CD4-positive, alpha-beta T cell (primary cell): ENCODE results near the gene ADAMTSL1. TPM values are rescaled to one million over a fixed set of nuclear protein-coding genes. Genes with fewer than 3 reads are reported as not detected.

Source experiments
- ATAC-seq: fragments of 200-7000 bp; cut with Tn5 transposase; one replicate; pipeline ENCODE4 v1.10.0; 2022; ENCODE audit warnings: mild to moderate bottlenecking; ENCODE audit not compliant: poor library complexity
- CTCF ChIA-PET: fragments of 350-600 bp; sonication (Branson Sonifier 250); formaldehyde crosslinking; loops from one replicate; lab custom pipeline; 2021; ENCODE audit warnings: antibody characterized with exemption, inconsistent platforms; lab: Charles Lee
- POLR2A ChIA-PET: fragments of 350-600 bp; sonication (Branson Sonifier 250); formaldehyde crosslinking; loops from one replicate; lab custom pipeline; 2021; ENCODE audit warnings: antibody characterized with exemption, inconsistent platforms; lab: Charles Lee
- DNase-seq, 14 experiments: peaks; one replicate each; pipeline ENCODE4 v3.0.0-alpha.2; 2013 to 2020; ENCODE audit warnings: mixed read lengths in 2 of 14
- H3K27ac ChIP-seq, 2 donors: one replicate each; pipeline versions ENCODE4 v1.5.1 to v1.7.0; 2013; ENCODE audit warnings: low read length in 2 of 2, low read depth in 1 of 2, mild to moderate bottlenecking in 1 of 2
- H3K27me3 ChIP-seq, 2 experiments: 1 replicate in 1 of 2; 2 replicates in 1 of 2; pipeline versions ENCODE4 v1.6.1 to v1.7.0; 2013; ENCODE audit warnings: low read length in 2 of 2, control low read depth in 1 of 2, mild to moderate bottlenecking in 1 of 2, moderate library complexity in 1 of 2; ENCODE audit not compliant: insufficient read depth in 2 of 2, control insufficient read depth in 1 of 2
- H3K36me3 ChIP-seq: one replicate; pipeline ENCODE4 v1.6.1; 2013; ENCODE audit warnings: low read length, control low read depth; ENCODE audit not compliant: insufficient read depth
- H3K4me1 ChIP-seq: one replicate; pipeline ENCODE4 v1.6.1; 2013; ENCODE audit warnings: low read length, control low read depth; ENCODE audit not compliant: insufficient read depth
- H3K4me3 ChIP-seq: one replicate; pipeline ENCODE4 v1.5.1; 2013; ENCODE audit warnings: mild to moderate bottlenecking, low read length, moderate library complexity
- H3K9me3 ChIP-seq, 2 experiments: 1 replicate in 1 of 2; 2 replicates in 1 of 2; pipeline versions ENCODE4 v1.6.1 to v1.7.0; 2013; ENCODE audit warnings: low read length in 2 of 2, mild to moderate bottlenecking in 2 of 2, control low read depth in 1 of 2, moderate library complexity in 1 of 2; ENCODE audit not compliant: control insufficient read depth in 1 of 2, insufficient read depth in 1 of 2
- H3K27ac Mint-ChIP-seq: one replicate; pipeline ENCODE4 v1.8.0; 2020; ENCODE audit warnings: mixed read lengths
- H3K27me3 Mint-ChIP-seq: one replicate; pipeline ENCODE4 v1.8.0; 2021; ENCODE audit warnings: mixed read lengths
- H3K36me3 Mint-ChIP-seq: one replicate; pipeline ENCODE4 v1.8.0; 2021; ENCODE audit warnings: low read depth, mixed read lengths
- H3K4me1 Mint-ChIP-seq: one replicate; pipeline ENCODE4 v1.8.0; 2021; ENCODE audit warnings: low read depth, mixed read lengths
- H3K4me3 Mint-ChIP-seq: one replicate; pipeline ENCODE4 v1.8.0; 2020; ENCODE audit warnings: mild to moderate bottlenecking, mixed read lengths
- H3K9me3 Mint-ChIP-seq: one replicate; pipeline ENCODE4 v1.8.0; 2020; ENCODE audit warnings: mixed read lengths
- intact Hi-C, 2 experiments: fragments of 100-400 bp; cut with DNase I in 1 of 2; cut with micrococcal nuclease in 1 of 2; formaldehyde crosslinking; loops; one replicate each; pipeline versions ENCODE4 v1.15.1 to v1.9.0; 2023 to 2025; cut with DNase I, micrococcal nuclease
- total RNA-seq, 174 experiments: library from RNA in 2 of 174; stranded (reverse) in 2 of 174; gene quantifications; one replicate each; pipeline ENCODE4 v1.2.3 and lab custom pipeline; 2021 to 2026
- TF ChIP-seq, protein P1 (sequence below): fragments of 200-600 bp; IDR thresholded peaks from one replicate; pipeline ENCODE4 v1.8.0; 2022; ENCODE audit warnings: antibody characterized with exemption, mild to moderate bottlenecking

The ADAMTSL1 gene
- total RNA-seq, 2 experiments from 2014 or later: not detected

DNA sequence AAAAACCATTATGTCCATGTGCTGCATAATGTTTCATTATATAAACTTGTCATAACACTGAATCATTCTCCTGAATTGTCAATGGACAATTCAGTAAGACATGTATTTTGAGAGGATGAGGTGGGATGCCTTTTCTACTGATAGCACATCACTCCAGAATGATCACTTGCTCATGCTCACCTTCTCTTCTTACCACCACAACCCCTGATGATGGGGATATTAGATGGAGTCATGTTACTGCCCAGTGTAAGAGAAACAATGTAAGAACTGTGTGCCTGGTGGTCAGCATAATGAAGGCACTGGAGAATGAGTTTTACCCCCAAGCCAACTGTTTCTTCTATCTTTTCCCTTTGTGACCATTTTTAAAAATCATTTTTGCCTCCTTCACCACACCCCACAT lies 198.8 kb downstream of the ADAMTSL1 start:
- no peak overlapping the region for H3K27ac Mint-ChIP-seq
- no peaks in the 10 kb centered on the region for H3K9me3 ChIP-seq
- H3K27ac ChIP-seq: no peak overlapping the region
- H3K36me3 Mint-ChIP-seq: no peaks in the 10 kb centered on the region
- CTCF ChIA-PET: no interaction called here
- TF ChIP-seq, protein P1, sequence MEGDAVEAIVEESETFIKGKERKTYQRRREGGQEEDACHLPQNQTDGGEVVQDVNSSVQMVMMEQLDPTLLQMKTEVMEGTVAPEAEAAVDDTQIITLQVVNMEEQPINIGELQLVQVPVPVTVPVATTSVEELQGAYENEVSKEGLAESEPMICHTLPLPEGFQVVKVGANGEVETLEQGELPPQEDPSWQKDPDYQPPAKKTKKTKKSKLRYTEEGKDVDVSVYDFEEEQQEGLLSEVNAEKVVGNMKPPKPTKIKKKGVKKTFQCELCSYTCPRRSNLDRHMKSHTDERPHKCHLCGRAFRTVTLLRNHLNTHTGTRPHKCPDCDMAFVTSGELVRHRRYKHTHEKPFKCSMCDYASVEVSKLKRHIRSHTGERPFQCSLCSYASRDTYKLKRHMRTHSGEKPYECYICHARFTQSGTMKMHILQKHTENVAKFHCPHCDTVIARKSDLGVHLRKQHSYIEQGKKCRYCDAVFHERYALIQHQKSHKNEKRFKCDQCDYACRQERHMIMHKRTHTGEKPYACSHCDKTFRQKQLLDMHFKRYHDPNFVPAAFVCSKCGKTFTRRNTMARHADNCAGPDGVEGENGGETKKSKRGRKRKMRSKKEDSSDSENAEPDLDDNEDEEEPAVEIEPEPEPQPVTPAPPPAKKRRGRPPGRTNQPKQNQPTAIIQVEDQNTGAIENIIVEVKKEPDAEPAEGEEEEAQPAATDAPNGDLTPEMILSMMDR: no peak
- intact Hi-C loops: loop anchor here in 1 of 2 experiments (10.0 kb wide), 1 partner anchor 58 kb away; no protein-coding TSS in a partner anchor
- H3K36me3 ChIP-seq: no peaks in the 10 kb centered on the region
- POLR2A ChIA-PET: no interaction called here
- H3K9me3 Mint-ChIP-seq: no peaks in the 10 kb centered on the region
- no peaks in the 10 kb centered on the region for H3K4me1 ChIP-seq
- no peak for ATAC-seq
- H3K4me3 ChIP-seq: no peak overlapping the region
- peaks cover 8% of the 10 kb centered on the region for H3K27me3 Mint-ChIP-seq
- H3K4me3 Mint-ChIP-seq: no peak overlapping the region
- H3K4me1 Mint-ChIP-seq: no peaks in the 10 kb centered on the region
- no peak for DNase-seq
- H3K27me3 ChIP-seq: no peaks in the 10 kb centered on the region

DNA sequence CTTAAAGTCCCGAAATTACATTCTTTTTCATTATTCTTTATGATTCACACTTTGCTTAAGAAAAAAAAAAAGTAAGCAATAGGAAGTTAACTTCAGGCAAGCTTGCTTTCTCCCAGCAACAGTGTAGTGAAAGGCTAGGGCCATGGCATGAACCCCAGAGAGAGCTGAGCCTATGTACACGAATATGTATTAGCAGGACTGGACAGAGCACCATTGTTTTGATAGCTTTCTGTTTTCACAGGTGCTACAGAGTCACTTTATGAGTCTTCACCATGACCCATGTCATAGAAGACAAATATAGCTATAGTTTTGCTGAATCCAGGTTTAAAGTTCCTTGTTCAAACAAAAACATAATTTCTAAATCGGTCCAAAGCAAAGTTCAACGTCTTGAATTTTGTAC lies 199.2 kb downstream of the ADAMTSL1 start:
- ChIA-PET CTCF (no interaction called here), POLR2A (no interaction called here)
- intact Hi-C loops: loop anchor here in 1 of 2 experiments (10.0 kb wide), 1 partner anchor 58 kb away; no protein-coding TSS in a partner anchor
- H3K4me1 ChIP-seq: no peaks in the 10 kb centered on the region
- no peaks in the 10 kb centered on the region for H3K4me1 Mint-ChIP-seq
- no peaks in the 10 kb centered on the region for H3K9me3 ChIP-seq
- no peak for DNase-seq
- no peaks in the 10 kb centered on the region for H3K36me3 Mint-ChIP-seq
- no peak overlapping the region for H3K27ac Mint-ChIP-seq
- H3K27me3 Mint-ChIP-seq: peaks cover 8% of the 10 kb centered on the region
- no peaks in the 10 kb centered on the region for H3K9me3 Mint-ChIP-seq
- H3K36me3 ChIP-seq: no peaks in the 10 kb centered on the region
- no peak overlapping the region for H3K27ac ChIP-seq
- no peak overlapping the region for H3K4me3 Mint-ChIP-seq
- no peaks in the 10 kb centered on the region for H3K27me3 ChIP-seq
- H3K4me3 ChIP-seq: no peak overlapping the region
- no peak for ATAC-seq
- TF ChIP-seq, protein P1: no peak

DNA sequence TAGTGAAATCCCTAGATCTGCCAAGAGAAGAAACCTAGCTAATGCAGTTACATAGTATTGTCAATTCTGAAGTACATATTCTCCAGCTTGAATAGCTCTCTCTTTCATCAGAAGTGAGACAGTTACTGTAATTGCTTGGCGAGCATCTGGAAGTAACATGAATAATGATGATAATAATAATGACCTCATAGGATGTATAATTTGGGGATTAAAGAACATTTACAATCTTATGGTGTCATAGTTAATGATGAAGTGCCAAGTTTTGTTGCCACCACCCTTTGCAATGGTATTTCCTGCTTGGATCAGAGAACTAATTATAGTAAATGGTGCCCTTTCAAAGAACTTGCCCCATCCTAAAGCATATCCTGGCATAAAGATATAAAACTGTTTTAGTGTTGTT lies 201.4 kb downstream of the ADAMTSL1 start:
- Histone ChIP-seq H3K4me3 (no peak overlapping the region), H3K36me3 (no peaks in the 10 kb centered on the region), H3K4me1 (no peaks in the 10 kb centered on the region), H3K9me3 (no peaks in the 10 kb centered on the region), H3K27me3 (peaks cover 0 to 3% of the 10 kb centered on the region in 2 experiments), H3K27ac (no peak overlapping the region)
- no peaks in the 10 kb centered on the region for H3K36me3 Mint-ChIP-seq
- H3K27ac Mint-ChIP-seq: no peak overlapping the region
- intact Hi-C loops: loop anchor here in 1 of 2 experiments (10.0 kb wide), 1 partner anchor 61 kb away; no protein-coding TSS in a partner anchor
- H3K4me1 Mint-ChIP-seq: no peaks in the 10 kb centered on the region
- no peak for DNase-seq
- ChIA-PET POLR2A (no interaction called here), CTCF (no interaction called here)
- H3K27me3 Mint-ChIP-seq: peaks cover 5% of the 10 kb centered on the region
- no peak for ATAC-seq
- H3K4me3 Mint-ChIP-seq: no peak overlapping the region
- H3K9me3 Mint-ChIP-seq: no peaks in the 10 kb centered on the region
- TF ChIP-seq, protein P1: no peak
